Endothelial cell of umbilical vein (primary cell): ENCODE measurements around the gene SLC43A1. TPM values are rescaled to one million over a fixed set of nuclear protein-coding genes. Genes with fewer than 3 reads are reported as not detected.

Experiments used
- BruUV-seq: library from RNA; stranded (reverse); fragments of 400-500 nt; replicated peaks from 2 replicates; lab custom pipeline; 2021; lab: Mats Ljungman, UMichigan
- CTCF ChIA-PET: fragments of 300-600, 350-600 bp; sonication (Branson Sonifier 250); formaldehyde crosslinking; loops from one replicate; lab custom pipeline; 2021; ENCODE audit warnings: antibody characterized with exemption, inconsistent platforms; lab: Charles Lee
- POLR2A ChIA-PET: fragments of 300-600, 350-600 bp; sonication (Branson Sonifier 250); formaldehyde crosslinking; loops from one replicate; lab custom pipeline; 2021; ENCODE audit warnings: antibody characterized with exemption, inconsistent platforms; lab: Charles Lee
- DNase-seq: peaks from one replicate; pipeline ENCODE4 v3.0.0-alpha.2; 2011; ENCODE audit warnings: low read depth, low spot score
- FAIRE-seq: peaks from 2 replicates; lab custom pipeline; 2011; peaks lifted over from hg19 to GRCh38; lab: Jason Lieb, UNC
- H2AFZ ChIP-seq: 2 replicates; pipeline ENCODE4 v1.6.0; 2012; ENCODE audit warnings: low read depth, low read length, control low read depth, inconsistent platforms
- H3K27ac ChIP-seq: 2 replicates; pipeline ENCODE4 v1.5.1; 2011; ENCODE audit warnings: low read depth, mild to moderate bottlenecking, control low read depth, low read length, moderate library complexity; ENCODE audit not compliant: insufficient read depth
- H3K27me3 ChIP-seq, 2 experiments: 2 replicates each; pipeline versions ENCODE4 v1.6.0 to v1.6.1; 2011; ENCODE audit warnings: low read length in 2 of 2, mixed read lengths in 1 of 2; ENCODE audit not compliant: control insufficient read depth in 2 of 2, insufficient read depth in 2 of 2
- H3K36me3 ChIP-seq, 2 experiments: 2 replicates in 1 of 2; 3 replicates in 1 of 2; pipeline ENCODE4 v1.5.1; 2011; ENCODE audit warnings: low read length in 2 of 2, mild to moderate bottlenecking in 1 of 2, moderate library complexity in 1 of 2; ENCODE audit not compliant: control insufficient read depth in 2 of 2, insufficient read depth in 2 of 2; ENCODE audit errors: extremely low read depth in 1 of 2
- H3K4me1 ChIP-seq: 3 replicates; pipeline ENCODE4 v1.5.1; 2011; ENCODE audit warnings: mild to moderate bottlenecking, low read length; ENCODE audit not compliant: control insufficient read depth, insufficient read depth; ENCODE audit errors: extremely low read depth
- H3K4me2 ChIP-seq: 2 replicates; pipeline ENCODE4 v1.6.1; 2011; ENCODE audit warnings: low read length, control low read depth, mixed read lengths; ENCODE audit not compliant: insufficient read depth
- H3K4me3 ChIP-seq, 3 experiments: fragments of 200-600 bp in 1 of 3; sonication (generic), shearing (Covaris generic) in 1 of 3; replicated peaks in 1 of 3; 2 replicates each; pipeline ENCODE4 v1.5.1; 2011 to 2016; ENCODE audit warnings: control low read depth in 3 of 3, low read length in 3 of 3, mild to moderate bottlenecking in 2 of 3, inconsistent platforms in 1 of 3, low read depth in 1 of 3, moderate library complexity in 1 of 3; ENCODE audit not compliant: insufficient read depth in 1 of 3
- H3K79me2 ChIP-seq: 2 replicates; pipeline ENCODE4 v1.6.0; 2012; ENCODE audit warnings: low read length, inconsistent platforms; ENCODE audit not compliant: control insufficient read depth, insufficient read depth
- H3K9ac ChIP-seq: replicated peaks from 2 replicates; pipeline ENCODE3; 2011; ENCODE audit warnings: low read length, control low read depth; ENCODE audit not compliant: insufficient read depth; ENCODE audit errors: extremely low read depth
- H3K9me1 ChIP-seq: replicated peaks from 3 replicates; pipeline ENCODE4 v1.6.0; 2011; ENCODE audit warnings: mild to moderate bottlenecking, low read length; ENCODE audit not compliant: control insufficient read depth, insufficient read depth; ENCODE audit errors: extremely low read depth
- H3K9me3 ChIP-seq: replicated peaks from 2 replicates; pipeline ENCODE4 v1.5.1; 2012; ENCODE audit warnings: low read length, inconsistent platforms; ENCODE audit not compliant: control insufficient read depth, insufficient read depth
- H4K20me1 ChIP-seq: replicated peaks from 2 replicates; pipeline ENCODE3; 2011; ENCODE audit warnings: mild to moderate bottlenecking, low read length; ENCODE audit not compliant: control insufficient read depth, insufficient read depth; ENCODE audit errors: extremely low read depth
- EZH2 ChIP-seq: IDR thresholded peaks from 2 replicates; pipeline ENCODE4 v1.6.1; 2012; ENCODE audit warnings: borderline replicate concordance, low read depth, mild to moderate bottlenecking, moderate library complexity, low read length, inconsistent platforms; ENCODE audit not compliant: severe bottlenecking
- FOS ChIP-seq: IDR thresholded peaks from 2 replicates; pipeline ENCODE4 v1.6.1; 2011; ENCODE audit warnings: mild to moderate bottlenecking, low read length, moderate library complexity, borderline replicate concordance; ENCODE audit not compliant: insufficient read depth
- GATA2 ChIP-seq: IDR thresholded peaks from 2 replicates; pipeline ENCODE4 v1.7.0; 2011; ENCODE audit warnings: low read depth, mild to moderate bottlenecking, moderate library complexity, mixed read lengths, low read length; ENCODE audit not compliant: insufficient read length, insufficient read depth
- MYC ChIP-seq: IDR thresholded peaks from one replicate; pipeline ENCODE4 v1.6.1; 2011; ENCODE audit warnings: mild to moderate bottlenecking, low read depth, low read length
- POLR2A ChIP-seq: IDR thresholded peaks from 2 replicates; pipeline ENCODE4 v1.6.1; 2012; ENCODE audit warnings: low read depth, mild to moderate bottlenecking, control low read depth, low read length
- POLR2AphosphoS5 ChIP-seq: IDR thresholded peaks from 2 replicates; pipeline ENCODE4 v1.6.1; 2012; ENCODE audit warnings: low read depth, mild to moderate bottlenecking, control low read depth, low read length, moderate library complexity; ENCODE audit not compliant: insufficient read depth
- dilution Hi-C: fragments of 300-500 bp; cut with MboI; formaldehyde crosslinking; loops from one replicate; pipeline ENCODE4 v1.15.0; 2019; ENCODE audit warnings: low sequenced_read_pairs; ENCODE audit not compliant: extremely low pct_ligation_motif_present
- intact Hi-C: fragments of 100-400 bp; cut with micrococcal nuclease; formaldehyde crosslinking; loops from one replicate; pipeline ENCODE4 v1.10.0; 2022
- polyA plus RNA-seq, 4 experiments: library from polyadenylated mRNA; depleted of rRNA in 3 of 4; stranded (reverse) in 3 of 4; unstranded in 1 of 4; fragments of >200 nt; gene quantifications; 2 replicates each; pipeline versions ENCODE4 v1.2.1 to v1.2.3, GENCODE V29; 2011 to 2012; ENCODE audit warnings: missing spikeins in 1 of 4
- total RNA-seq: library from RNA; stranded (reverse); gene quantifications from 2 replicates; pipeline ENCODE4 v1.2.3, GENCODE V29; 2021
- TF ChIP-seq, protein P1 (sequence below), 2 donors: IDR thresholded peaks; 1 replicate in 1 of 2; 2 replicates in 1 of 2; pipeline ENCODE4 v1.5.1; 2011; ENCODE audit warnings: low read length in 2 of 2, mild to moderate bottlenecking in 2 of 2, moderate library complexity in 2 of 2, control low read depth in 1 of 2, inconsistent platforms in 1 of 2, low read depth in 1 of 2; ENCODE audit not compliant: insufficient read depth in 1 of 2; ENCODE audit errors: extremely low read depth in 1 of 2
- TF ChIP-seq, protein P2 (sequence below): IDR thresholded peaks from 2 replicates; pipeline ENCODE4 v1.6.1; 2011; ENCODE audit not compliant: insufficient read depth, insufficient read length

SLC43A1 gene
- total and polyA plus RNA-seq, 2 donors (not counting 3 experiments of a cell fraction or from before 2014, with no cell fraction given) = 13.7 to 19.5 TPM

DNA sequence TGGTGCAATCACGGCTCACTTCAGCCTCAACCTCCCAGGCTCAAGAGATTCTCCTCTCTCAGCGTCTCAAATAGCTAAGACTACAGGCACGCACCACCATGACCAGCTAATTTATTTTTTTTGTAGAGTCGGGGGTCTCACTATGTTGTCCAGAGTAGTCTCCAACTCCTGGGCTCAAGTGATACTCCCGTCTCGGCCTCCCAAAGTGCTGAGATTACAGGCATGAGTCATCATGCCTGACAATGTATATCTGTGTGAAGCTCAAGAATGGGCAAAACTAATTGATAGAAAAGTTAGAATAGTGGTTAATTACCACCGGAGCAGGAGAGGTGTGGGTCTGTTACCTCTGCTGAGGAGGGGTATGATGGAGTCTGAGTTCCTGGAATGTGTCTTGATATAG, 79.5 kb downstream of the SLC43A1 start:
- Histone ChIP-seq H3K27me3 (peaks cover 0 to 5% of the 10 kb centered on the region in 2 experiments), H3K36me3 (no peaks in the 10 kb centered on the region), H3K27ac (no peak overlapping the region), H4K20me1 (no peaks in the 10 kb centered on the region), H3K9me1 (no peaks in the 10 kb centered on the region), H3K4me1 (no peaks in the 10 kb centered on the region), H3K4me2 (no peak overlapping the region), H2AFZ (no peak overlapping the region), H3K4me3 (no peak overlapping the region), H3K9ac (no peak overlapping the region), H3K79me2 (no peaks in the 10 kb centered on the region), H3K9me3 (no peaks in the 10 kb centered on the region)
- no peak for DNase-seq
- dilution Hi-C loops (no loop called here), intact Hi-C loops (no loop called here)
- ChIA-PET POLR2A (no interaction called here), CTCF (interaction anchor here (0.6 to 2.2 kb wide), 7 partner anchors 12 to 86 kb away, joined by 3 to 7 read pairs (median 5); no protein-coding TSS in a partner anchor)
- no peak for TF ChIP-seq POLR2AphosphoS5
- no peak for TF ChIP-seq FOS
- no peak for FAIRE-seq
- BruUV-seq = no TSS peak

DNA sequence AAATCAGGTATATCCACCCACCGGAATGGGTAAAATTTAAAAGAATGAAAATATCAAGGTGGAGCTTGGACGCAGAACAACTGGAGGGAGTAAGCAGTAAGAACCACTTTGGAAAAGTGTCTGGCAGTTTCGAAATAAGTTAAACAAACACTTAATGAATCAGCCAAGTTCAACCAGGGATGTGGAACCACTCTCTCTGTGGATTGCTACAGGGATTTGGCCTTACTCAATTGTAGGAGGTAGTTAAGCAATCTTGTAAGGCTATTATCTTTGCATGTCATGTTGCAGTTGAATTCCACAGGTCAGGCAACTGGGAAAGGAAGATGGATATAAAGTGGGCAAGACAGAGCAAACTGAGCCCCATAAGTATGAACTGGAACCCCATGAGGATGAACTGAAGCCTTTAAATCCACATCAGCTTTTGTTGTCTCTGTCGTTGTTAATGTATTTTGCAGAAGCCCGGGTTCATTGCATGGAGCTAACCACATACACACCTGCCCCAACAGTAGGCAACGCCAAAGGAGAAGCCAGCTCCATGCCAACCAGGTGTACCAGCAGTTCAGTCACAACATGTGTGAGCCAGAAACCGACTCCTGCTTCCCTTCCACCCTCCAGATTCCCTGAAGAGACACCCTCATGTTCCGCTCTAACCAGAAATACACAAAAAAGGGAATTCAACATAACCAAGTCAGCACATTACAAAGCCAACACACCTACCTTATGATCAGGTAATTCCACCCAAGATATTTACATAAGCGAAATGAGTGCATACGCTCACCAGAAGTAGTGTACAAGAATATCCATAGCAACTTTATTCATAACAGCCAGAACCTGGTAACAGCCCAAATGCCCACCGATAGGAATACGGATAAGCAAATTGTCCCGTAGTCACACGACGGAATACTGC, 80.6 kb downstream of the SLC43A1 start:
- no peaks in the 10 kb centered on the region for H3K79me2 ChIP-seq
- no peak overlapping the region for H2AFZ ChIP-seq
- dilution Hi-C loops (no loop called here), intact Hi-C loops (no loop called here)
- no peaks in the 10 kb centered on the region for H4K20me1 ChIP-seq
- DNase-seq = no peak
- no peak overlapping the region for H3K4me3 ChIP-seq
- no peak overlapping the region for H3K4me2 ChIP-seq
- no peak for FAIRE-seq
- H3K4me1 ChIP-seq = no peaks in the 10 kb centered on the region
- no peaks in the 10 kb centered on the region for H3K36me3 ChIP-seq
- H3K9me3 ChIP-seq = no peaks in the 10 kb centered on the region
- peaks cover 2 to 5% of the 10 kb centered on the region in 2 experiments for H3K27me3 ChIP-seq
- TF ChIP-seq POLR2A = no peak
- no peak for TF ChIP-seq POLR2AphosphoS5
- TF ChIP-seq GATA2 = no peak
- TF ChIP-seq, protein P1, sequence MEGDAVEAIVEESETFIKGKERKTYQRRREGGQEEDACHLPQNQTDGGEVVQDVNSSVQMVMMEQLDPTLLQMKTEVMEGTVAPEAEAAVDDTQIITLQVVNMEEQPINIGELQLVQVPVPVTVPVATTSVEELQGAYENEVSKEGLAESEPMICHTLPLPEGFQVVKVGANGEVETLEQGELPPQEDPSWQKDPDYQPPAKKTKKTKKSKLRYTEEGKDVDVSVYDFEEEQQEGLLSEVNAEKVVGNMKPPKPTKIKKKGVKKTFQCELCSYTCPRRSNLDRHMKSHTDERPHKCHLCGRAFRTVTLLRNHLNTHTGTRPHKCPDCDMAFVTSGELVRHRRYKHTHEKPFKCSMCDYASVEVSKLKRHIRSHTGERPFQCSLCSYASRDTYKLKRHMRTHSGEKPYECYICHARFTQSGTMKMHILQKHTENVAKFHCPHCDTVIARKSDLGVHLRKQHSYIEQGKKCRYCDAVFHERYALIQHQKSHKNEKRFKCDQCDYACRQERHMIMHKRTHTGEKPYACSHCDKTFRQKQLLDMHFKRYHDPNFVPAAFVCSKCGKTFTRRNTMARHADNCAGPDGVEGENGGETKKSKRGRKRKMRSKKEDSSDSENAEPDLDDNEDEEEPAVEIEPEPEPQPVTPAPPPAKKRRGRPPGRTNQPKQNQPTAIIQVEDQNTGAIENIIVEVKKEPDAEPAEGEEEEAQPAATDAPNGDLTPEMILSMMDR (IDR thresholded peaks at IDR 0.05; ENCODE audit: extremely low read depth in 1 of 2, insufficient read depth in 1 of 2, low read depth in 1 of 2, low read length in 2 of 2) = no peak
- no peak for TF ChIP-seq EZH2
- TF ChIP-seq, protein P2, sequence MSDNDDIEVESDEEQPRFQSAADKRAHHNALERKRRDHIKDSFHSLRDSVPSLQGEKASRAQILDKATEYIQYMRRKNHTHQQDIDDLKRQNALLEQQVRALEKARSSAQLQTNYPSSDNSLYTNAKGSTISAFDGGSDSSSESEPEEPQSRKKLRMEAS = no peak
- TF ChIP-seq MYC = no peak
- no peak overlapping the region for H3K9ac ChIP-seq
- no TSS peak for BruUV-seq
- ChIA-PET CTCF (interaction anchor here (1.2 to 2.3 kb wide), 3 partner anchors 23 to 85 kb away, joined by 4 to 8 read pairs (median 5); no protein-coding TSS in a partner anchor), POLR2A (no interaction called here)
- no peak overlapping the region for H3K27ac ChIP-seq
- no peaks in the 10 kb centered on the region for H3K9me1 ChIP-seq
